Measurements from ENCODE around the gene RUVBL2.

Gene RUVBL2

DNA sequence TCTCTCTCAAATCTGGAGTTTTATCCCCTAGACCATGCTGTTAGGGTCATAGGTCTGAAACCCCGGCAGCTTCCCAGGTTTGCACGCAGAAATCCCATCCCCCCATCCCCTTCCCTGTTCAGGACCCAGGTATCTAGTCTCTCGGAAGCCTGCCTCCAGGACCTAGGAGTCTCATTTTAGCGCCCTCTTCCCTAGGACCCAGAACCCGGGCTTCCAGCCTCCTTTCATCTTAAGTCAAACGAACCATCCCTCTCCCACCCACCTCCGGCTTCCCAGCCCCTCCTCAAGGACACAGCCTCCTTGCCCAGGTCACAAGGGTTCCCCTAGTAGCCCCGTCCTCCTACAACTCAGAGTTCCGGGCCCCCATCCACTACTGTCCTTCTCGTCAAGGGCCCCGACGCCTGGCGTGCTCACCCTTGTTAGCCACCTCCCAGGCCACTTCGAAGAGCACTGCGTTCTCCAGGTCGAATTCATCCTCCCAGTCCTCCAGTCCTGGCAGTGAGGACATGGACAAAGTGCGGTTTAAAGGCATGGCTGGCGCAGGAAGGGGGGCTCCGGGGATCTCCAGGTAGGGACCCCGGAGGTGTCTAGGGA is 1.0 kb upstream of the RUVBL2 start (continued):
- TF ChIP-seq ZNF146 (tag by site-specific recombination; IDR thresholded peaks at IDR 0.05) (no peak), ZNF623 (tag by site-specific recombination; IDR thresholded peaks at IDR 0.05) (no peak), ZNF10 (tag by site-specific recombination; IDR thresholded peaks at IDR 0.05) (no peak), IKZF3 (tag by site-specific recombination; IDR thresholded peaks at IDR 0.05) (no peak), KLF10 (tag by site-specific recombination; IDR thresholded peaks at IDR 0.05) (no peak), ZNF707 (tag by site-specific recombination; IDR thresholded peaks at IDR 0.05) (no peak), ZNF394 (tag by site-specific recombination; IDR thresholded peaks at IDR 0.05; ENCODE audit: borderline replicate concordance) (no peak), TCF7L2 (IDR thresholded peaks at IDR 0.05; ENCODE audit: borderline replicate concordance, low read depth, low read length) (no peak), ZNF48 (tag by site-specific recombination; IDR thresholded peaks at IDR 0.05) (no peak), SCRT1 (tag by site-specific recombination; IDR thresholded peaks at IDR 0.05; ENCODE audit: borderline replicate concordance) (no peak), FEZF1 (tag by site-specific recombination; IDR thresholded peaks at IDR 0.05) (no peak), ZNF560 (tag by site-specific recombination; IDR thresholded peaks at IDR 0.05; ENCODE audit: borderline replicate concordance) (no peak), ZNF391 (tag by site-specific recombination; IDR thresholded peaks at IDR 0.05; ENCODE audit: borderline replicate concordance, low read depth) (0 out of 2 replicates have a peak, but pooled peaks have one; percentile 21), ZNF248 (tag by site-specific recombination; IDR thresholded peaks at IDR 0.05) (no peak), ZNF157 (tag by site-specific recombination; IDR thresholded peaks at IDR 0.05) (no peak), ZNF302 (tag by site-specific recombination; IDR thresholded peaks at IDR 0.05; ENCODE audit: low read depth) (no peak), ZBTB17 (tag by site-specific recombination; IDR thresholded peaks at IDR 0.05) (no peak), ZNF133 (tag by site-specific recombination; IDR thresholded peaks at IDR 0.05) (no peak), KLF9 (tag by site-specific recombination; IDR thresholded peaks at IDR 0.05; ENCODE audit: low read depth) (no peak), ZNF132 (tag by site-specific recombination; IDR thresholded peaks at IDR 0.05; ENCODE audit: borderline replicate concordance) (no peak), OVOL3 (tag by site-specific recombination; IDR thresholded peaks at IDR 0.05) (0 out of 2 replicates have a peak, but pooled peaks have one; percentile 23), ZNF777 (tag by site-specific recombination; IDR thresholded peaks at IDR 0.05; ENCODE audit: borderline replicate concordance) (peak; percentile 61; the same call in 1 of the 2 replicates), ZSCAN23 (tag by site-specific recombination; IDR thresholded peaks at IDR 0.05) (no peak), KLF16 (tag by site-specific recombination; IDR thresholded peaks at IDR 0.05) (no peak), SALL2 (tag by site-specific recombination; IDR thresholded peaks at IDR 0.05; ENCODE audit: borderline replicate concordance) (no peak), OSR2 (tag by site-specific recombination; IDR thresholded peaks at IDR 0.05) (no peak), ZNF785 (tag by site-specific recombination; IDR thresholded peaks at IDR 0.05) (no peak), ZNF830 (tag by site-specific recombination; IDR thresholded peaks at IDR 0.05; ENCODE audit: low read depth) (no peak), GFI1B (tag by site-specific recombination; IDR thresholded peaks at IDR 0.05) (no peak), SP3 (tag by site-specific recombination; IDR thresholded peaks at IDR 0.05) (no peak), BCL11B (tag by site-specific recombination; IDR thresholded peaks at IDR 0.05; ENCODE audit: low read depth) (no peak), KLF7 (tag by site-specific recombination; IDR thresholded peaks at IDR 0.05; ENCODE audit: borderline replicate concordance) (0 out of 2 replicates have a peak, but pooled peaks have one; percentile 16)
- TF ChIP-seq, protein P1, sequence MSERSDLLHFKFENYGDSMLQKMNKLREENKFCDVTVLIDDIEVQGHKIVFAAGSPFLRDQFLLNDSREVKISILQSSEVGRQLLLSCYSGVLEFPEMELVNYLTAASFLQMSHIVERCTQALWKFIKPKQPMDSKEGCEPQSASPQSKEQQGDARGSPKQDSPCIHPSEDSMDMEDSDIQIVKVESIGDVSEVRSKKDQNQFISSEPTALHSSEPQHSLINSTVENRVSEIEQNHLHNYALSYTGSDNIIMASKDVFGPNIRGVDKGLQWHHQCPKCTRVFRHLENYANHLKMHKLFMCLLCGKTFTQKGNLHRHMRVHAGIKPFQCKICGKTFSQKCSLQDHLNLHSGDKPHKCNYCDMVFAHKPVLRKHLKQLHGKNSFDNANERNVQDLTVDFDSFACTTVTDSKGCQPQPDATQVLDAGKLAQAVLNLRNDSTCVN (tag by site-specific recombination; optimal IDR thresholded peaks at IDR 0.05) = no peak
- TF ChIP-seq, protein P2, sequence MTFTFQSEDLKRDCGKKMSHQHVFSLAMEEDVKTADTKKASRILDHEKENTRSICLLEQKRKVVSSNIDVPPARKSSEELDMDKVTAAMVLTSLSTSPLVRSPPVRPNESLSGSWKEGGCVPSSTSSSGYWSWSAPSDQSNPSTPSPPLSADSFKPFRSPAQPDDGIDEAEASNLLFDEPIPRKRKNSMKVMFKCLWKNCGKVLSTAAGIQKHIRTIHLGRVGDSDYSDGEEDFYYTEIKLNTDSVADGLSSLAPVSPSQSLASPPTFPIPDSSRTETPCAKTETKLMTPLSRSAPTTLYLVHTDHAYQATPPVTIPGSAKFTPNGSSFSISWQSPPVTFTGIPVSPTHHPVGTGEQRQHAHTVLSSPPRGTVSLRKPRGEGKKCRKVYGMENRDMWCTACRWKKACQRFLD (tag by site-specific recombination; IDR thresholded peaks at IDR 0.05) = no peak
- TF ChIP-seq, protein P3, sequence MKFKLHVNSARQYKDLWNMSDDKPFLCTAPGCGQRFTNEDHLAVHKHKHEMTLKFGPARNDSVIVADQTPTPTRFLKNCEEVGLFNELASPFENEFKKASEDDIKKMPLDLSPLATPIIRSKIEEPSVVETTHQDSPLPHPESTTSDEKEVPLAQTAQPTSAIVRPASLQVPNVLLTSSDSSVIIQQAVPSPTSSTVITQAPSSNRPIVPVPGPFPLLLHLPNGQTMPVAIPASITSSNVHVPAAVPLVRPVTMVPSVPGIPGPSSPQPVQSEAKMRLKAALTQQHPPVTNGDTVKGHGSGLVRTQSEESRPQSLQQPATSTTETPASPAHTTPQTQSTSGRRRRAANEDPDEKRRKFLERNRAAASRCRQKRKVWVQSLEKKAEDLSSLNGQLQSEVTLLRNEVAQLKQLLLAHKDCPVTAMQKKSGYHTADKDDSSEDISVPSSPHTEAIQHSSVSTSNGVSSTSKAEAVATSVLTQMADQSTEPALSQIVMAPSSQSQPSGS (tag by site-specific recombination; IDR thresholded peaks at IDR 0.05; ENCODE audit: low read depth) = no peak
- TF ChIP-seq, protein P4, sequence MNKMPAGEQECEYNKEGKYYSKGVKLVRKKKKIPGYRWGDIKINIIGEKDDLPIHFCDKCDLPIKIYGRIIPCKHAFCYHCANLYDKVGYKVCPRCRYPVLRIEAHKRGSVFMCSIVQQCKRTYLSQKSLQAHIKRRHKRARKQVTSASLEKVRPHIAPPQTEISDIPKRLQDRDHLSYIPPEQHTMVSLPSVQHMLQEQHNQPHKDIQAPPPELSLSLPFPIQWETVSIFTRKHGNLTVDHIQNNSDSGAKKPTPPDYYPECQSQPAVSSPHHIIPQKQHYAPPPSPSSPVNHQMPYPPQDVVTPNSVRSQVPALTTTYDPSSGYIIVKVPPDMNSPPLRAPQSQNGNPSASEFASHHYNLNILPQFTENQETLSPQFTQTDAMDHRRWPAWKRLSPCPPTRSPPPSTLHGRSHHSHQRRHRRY (tag by site-specific recombination; IDR thresholded peaks at IDR 0.05) = no peak
